Left cardiac atrium (tissue), 4 donors: ENCODE data around the gene MAD2L1. TPM values are rescaled to one million over a fixed set of nuclear protein-coding genes. Genes with fewer than 3 reads are reported as not detected.
"Not testable (repeated sequence)": the region's sequence is repeated elsewhere in the genome, so short reads cannot be mapped to it uniquely, and the experiment has no call there.

ENCODE experiments used
- ATAC-seq, 2 donors: fragments of 200-7000 bp; cut with Tn5 transposase; one replicate each; pipeline ENCODE4 v1.9.1; 2020; ENCODE audit warnings: mild to moderate bottlenecking in 2 of 2, moderate library complexity in 2 of 2
- DNase-seq: peaks from one replicate; pipeline ENCODE4 v3.0.0-alpha.2; 2020
- intact Hi-C, 2 donors: fragments of 100-400 bp; cut with DNase I; formaldehyde crosslinking; loops; one replicate each; pipeline versions ENCODE4 v1.14.1 to v1.15.1; 2022 to 2023
- total RNA-seq, 2 donors: library from RNA; stranded (reverse); fragmentation: NEBNext Ultra II Directional; extraction: Animal tissue kit (Norgen Biotek cat#: 25700); gene quantifications; one replicate each; pipeline ENCODE4 v1.2.1, GENCODE V29; 2021
- donor health status: DM: no; HTN: yes; CAD: no.
- donor health status: DM: no; HTN: yes; CAD: no; lungs with severe emphysema.
- donor health status: DM: yes; HTN: yes; CAD: no.
- donor health status: Dilated cardiomyopathy.

The MAD2L1 gene
- total RNA-seq, 2 donors from 2014 or later = 1.7 to 3.4 TPM

- DNase-seq, ATAC-seq, intact Hi-C loops: not testable (repeated sequence)
These were observed 2.9 kb downstream of the MAD2L1 start for GRCh38 chr4:120063711-120064110.

DNA sequence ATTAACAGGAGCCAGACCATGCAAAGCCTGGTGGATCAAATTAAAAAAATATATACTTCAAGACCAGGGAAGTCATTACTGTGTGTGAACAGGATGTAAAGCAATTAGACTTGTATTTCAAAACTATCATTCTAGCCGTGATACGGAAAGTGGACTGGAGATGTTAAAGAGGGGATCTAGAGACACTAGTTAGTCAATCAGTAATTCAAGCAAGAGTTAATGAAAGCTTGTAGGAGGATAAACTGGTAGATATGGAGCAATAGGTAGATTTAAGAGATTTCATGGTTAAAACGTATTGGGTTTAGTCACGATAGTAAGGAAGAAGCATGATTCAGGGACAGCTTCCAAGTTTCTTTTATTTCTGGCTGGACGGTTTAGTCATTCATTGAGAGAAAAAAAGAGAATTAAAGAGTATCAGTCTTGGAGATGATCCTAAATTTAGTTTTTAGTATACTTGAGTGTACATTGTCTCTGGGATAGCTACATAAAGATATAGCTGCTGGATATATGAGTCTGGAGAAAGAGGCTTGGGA is 3.9 kb downstream of the MAD2L1 start:
- DNase-seq (no peak), ATAC-seq (no peak)
- intact Hi-C loops = no loop called here

DNA sequence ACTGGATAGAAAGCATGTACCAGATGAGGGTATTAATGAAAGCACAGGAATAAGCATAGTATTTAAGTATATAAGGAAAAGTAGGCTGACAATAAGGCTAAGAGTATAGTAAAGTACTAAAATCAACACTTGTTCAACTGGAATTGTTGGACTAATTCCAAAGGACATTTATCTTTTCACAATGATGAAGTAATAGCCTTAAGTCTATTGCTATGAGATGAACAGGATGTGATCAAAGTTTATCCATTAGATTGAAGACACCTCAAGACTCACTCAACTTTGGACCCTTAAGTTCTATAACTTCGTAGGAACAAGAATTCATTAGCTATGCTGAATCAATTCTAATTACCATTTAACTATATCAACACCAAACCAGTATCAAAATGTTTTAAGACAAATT is 7.6 kb downstream of the MAD2L1 start:
- DNase-seq (no peak), ATAC-seq (no peak)
- intact Hi-C loops = loop anchor here in 1 of 2 donors (10.0 kb wide), 1 partner anchor 744 kb away; no protein-coding TSS in a partner anchor

- DNase-seq (no peak), ATAC-seq (no peak)
- intact Hi-C loops = loop anchor here in 1 of 2 donors (10.0 kb wide), 1 partner anchor 743 kb away; no protein-coding TSS in a partner anchor
These were observed 9.2 kb downstream of the MAD2L1 start for GRCh38 chr4:120057416-120057815.

GRCh38 chr4:120056246-120056645 is 10.4 kb downstream of the MAD2L1 start:
- intact Hi-C loops = loop anchor here in 1 of 2 donors (10.0 kb wide), 1 partner anchor 741 kb away; no protein-coding TSS in a partner anchor
- DNase-seq (no peak), ATAC-seq (no peak)

- ATAC-seq = no peak
- DNase-seq = no peak
- intact Hi-C loops = loop anchor here in 1 of 2 donors (10.0 kb wide), 1 partner anchor 741 kb away; no protein-coding TSS in a partner anchor
These were observed 10.9 kb downstream of the MAD2L1 start for GRCh38 chr4:120055795-120056194.

- intact Hi-C loops = loop anchor here in 1 of 2 donors (10.0 kb wide), 1 partner anchor 740 kb away; no protein-coding TSS in a partner anchor
- no peak for ATAC-seq
These were observed 11.5 kb downstream of the MAD2L1 start for GRCh38 chr4:120055162-120055561.

GRCh38 chr4:120053911-120054310 is 12.7 kb downstream of the MAD2L1 start:
- DNase-seq = no peak
- intact Hi-C loops = loop anchor here in 1 of 2 donors (5.0 to 10.0 kb wide), 2 partner anchors 262 to 739 kb away; no protein-coding TSS in a partner anchor
- no peak for ATAC-seq

More at GRCh38 chr4:120055162-120055561, 11.5 kb downstream of the MAD2L1 start:
- no peak for DNase-seq

DNA sequence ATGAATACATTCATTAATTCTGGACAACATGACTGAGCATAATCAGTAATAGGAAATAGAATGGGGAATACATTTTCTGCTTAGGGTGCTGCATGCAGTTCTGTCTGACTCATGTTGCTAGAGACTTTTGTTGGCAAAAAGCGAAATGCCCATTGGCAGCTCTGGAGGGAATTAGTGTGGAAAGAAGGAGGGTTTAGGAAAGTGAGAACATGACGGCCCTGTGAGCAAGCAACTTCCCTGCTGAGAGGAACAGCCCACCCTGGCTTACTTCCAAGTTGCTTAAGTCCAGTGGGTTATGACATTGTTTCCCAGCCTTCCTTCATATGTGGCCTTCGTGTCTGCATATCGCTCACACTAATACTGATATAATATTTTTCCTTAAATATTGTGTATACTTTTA is 13.8 kb downstream of the MAD2L1 start:
- DNase-seq (peak; percentile 75), ATAC-seq (peak; percentile 63 to 72)
- intact Hi-C loops = loop anchor here in 1 of 2 donors (5.0 to 10.0 kb wide), 2 partner anchors 261 to 738 kb away; no protein-coding TSS in a partner anchor

DNA sequence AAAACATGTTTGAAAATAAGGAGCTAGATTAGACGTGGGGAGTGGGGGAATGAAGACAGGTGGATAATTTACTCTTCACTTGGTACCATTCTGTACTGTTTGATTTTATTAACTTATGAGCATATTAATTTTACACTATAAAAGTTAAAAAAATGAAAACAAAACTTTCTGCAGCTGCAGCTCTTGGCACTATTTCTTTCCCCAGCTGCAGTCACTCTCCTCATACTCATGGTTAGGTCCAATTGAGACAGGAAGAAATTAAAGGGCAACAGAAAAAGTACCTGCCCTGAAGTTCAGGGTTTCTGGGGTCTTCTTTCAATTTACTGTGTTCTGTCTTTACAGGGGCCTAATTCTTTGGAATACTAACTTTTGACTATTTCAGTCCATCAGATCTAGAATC is 15.4 kb downstream of the MAD2L1 start:
- ATAC-seq = no peak
- DNase-seq = no peak
- intact Hi-C loops = loop anchor here in 1 of 2 donors (2.0 to 10.0 kb wide), 3 partner anchors 259 to 736 kb away; partner anchors contain the start of gene PDE5A

DNA sequence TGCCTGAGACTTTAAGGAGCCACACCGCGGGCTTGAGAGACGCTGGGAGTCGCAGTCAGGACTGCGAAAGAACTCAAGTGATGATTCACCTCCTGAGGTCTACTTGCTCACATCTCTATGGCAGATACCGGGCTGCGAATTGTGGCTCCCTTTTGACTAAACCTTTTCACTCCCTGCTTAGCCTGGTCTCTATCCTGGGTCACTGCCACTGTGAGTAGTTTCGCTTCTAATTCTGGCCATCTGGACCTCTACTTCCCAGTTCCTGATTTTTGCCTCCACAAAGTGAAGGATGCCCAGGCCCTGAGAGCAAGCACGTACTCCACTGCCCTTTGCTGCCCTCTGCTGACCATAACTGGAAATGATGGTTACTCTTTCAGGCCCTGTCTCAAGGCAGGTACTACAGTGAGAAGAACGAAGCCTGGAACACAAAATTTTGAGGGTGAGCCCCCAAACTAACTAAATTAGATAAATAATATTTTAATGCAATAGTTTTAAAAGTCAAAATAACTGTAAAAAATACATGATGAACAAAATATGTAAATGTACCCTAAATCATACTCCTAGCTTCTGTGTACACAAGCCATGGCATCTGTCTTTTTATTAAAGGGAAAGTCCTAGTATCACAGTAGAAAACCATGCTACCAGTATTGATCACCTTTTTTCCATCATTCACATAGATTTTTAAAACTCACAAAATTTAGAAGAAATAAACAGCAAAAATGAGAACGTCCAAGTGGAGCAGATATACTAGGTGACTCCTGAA is 16.7 kb downstream of the MAD2L1 start:
- intact Hi-C loops = loop anchor here in 1 of 2 donors (2.0 to 10.0 kb wide), 4 partner anchors 258 to 735 kb away; partner anchors contain the start of gene PDE5A
- DNase-seq (peak; percentile 69), ATAC-seq (peak; percentile 87 to 94)

DNA sequence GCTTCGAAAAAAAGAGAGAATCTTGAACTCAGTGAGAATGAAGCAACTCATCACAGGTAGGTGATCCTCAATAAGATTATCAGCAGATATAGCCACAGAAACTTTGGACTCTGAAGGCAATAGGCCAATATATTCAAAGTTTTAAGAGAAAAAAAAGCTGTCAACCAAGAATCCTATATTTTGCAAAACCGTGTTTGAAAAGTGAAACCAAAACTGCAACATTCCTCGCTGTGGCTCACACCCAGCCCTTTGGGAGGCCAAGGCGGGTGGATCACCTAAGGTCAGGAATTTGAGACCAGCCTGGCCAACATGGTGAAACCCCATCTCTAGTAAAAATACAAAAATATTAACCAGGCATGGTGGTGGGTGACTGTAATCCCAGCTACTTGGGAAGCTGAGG is 22.8 kb downstream of the MAD2L1 start:
- intact Hi-C loops = no loop called here
- ATAC-seq = no peak
- DNase-seq = no peak

DNA sequence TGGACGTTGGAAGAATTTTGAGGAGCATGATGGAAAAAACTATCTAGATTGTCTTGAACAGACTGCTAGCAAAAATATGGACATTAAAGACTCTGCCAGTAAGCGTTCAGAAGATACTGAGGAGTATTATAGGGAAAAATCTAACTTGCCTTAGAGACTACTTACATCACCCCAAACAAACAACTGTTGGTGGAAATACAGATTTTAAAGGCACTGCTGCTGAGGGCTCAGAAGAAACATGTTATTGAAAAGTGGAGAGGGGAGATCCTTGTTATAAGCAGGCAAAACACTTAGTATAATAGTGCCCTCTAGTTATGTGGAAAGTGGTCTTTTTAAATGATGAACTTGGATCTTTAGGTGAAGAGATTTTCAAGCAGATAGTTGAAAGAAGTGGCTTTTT is 29.2 kb downstream of the MAD2L1 start:
- DNase-seq (no peak), ATAC-seq (no peak)
- intact Hi-C loops = no loop called here

DNA sequence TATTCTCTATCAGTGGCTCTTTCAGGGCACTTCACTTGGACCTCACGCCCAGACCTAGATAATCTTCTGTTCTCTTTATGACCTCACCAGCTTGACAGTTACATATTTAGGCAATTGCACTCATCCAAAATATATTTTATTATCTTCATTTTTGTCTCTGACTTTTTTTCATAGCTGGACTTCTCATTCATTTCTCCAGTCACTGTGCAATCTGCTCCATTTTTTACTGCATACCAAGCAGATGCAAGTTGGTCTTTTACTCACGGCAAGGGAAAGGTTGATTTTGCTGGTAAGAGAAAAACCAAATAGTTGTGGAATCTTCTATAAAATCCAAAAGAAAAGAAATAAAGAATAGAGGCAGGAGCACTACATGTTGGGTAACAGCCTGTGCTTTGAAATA is 31.7 kb downstream of the MAD2L1 start:
- DNase-seq (no peak), ATAC-seq (peak in 1 of 2 donors; percentile 35)
- intact Hi-C loops = no loop called here

DNA sequence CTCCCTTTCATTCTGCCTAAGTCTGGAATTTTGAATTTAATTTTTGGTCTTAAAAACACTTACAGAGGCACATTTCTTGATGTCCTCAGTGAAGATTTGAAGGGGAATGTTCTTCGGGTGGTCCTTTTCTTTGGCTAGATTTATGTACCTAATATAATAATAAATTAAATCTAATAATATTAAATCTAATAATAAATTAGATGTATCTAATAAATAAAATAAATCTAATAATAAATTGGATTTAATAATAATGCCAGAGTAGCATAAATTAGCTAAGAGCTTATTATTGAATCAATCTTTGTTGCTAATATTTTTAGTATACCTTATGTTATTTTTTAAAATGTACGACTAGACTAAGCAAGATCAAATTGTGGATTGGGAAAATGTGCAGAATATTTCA is 39.8 kb downstream of the MAD2L1 start:
- ATAC-seq = no peak

GRCh38 chr4:120025516-120025915 is 41.1 kb downstream of the MAD2L1 start:
- intact Hi-C loops = no loop called here
- no peak for DNase-seq
- ATAC-seq = no peak

More for the DNA sequence above, 39.8 kb downstream of the MAD2L1 start:
- DNase-seq = no peak
- intact Hi-C loops = no loop called here

DNA sequence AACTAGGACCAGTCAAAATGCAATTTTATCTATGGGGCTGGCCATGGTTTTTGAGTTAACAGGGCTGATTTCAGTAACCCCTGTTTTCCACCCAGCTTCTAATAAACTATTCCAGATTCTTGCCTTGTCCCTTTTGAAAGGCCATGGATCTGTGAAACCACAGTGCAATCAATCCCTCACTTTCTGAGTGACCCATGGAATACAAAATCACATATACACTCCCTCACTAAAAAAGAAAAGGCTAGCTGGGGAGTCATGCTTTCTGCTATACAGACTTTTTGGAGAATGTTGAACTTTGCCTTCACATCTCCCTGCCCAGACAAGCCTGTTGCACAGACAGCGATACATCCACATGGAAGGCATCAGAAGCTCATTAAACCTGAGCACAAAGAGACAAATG is 47.9 kb downstream of the MAD2L1 start:
- intact Hi-C loops = no loop called here
- DNase-seq (no peak), ATAC-seq (no peak)

- DNase-seq (no peak), ATAC-seq (no peak)
- intact Hi-C loops = no loop called here
These were observed 48.5 kb downstream of the MAD2L1 start for GRCh38 chr4:120017939-120018692.

DNA sequence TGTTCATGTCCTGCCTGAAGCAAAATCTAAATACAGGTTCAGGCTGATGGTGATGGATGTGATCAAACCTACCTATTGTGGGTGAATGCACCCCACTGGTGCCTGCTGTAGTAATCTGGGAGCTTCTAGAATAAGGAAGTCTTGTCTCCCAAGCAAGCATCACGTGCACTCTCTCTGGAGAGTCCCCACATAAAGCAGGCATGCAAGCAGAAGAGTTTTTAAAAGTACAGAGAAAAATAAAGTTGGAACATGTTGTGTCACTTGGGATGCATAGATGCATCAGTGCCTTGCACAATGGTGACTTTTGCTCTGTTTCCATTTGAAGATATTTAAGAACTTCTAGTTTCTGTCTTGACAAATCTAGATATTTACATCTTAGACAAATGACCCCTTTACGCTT is 54.9 kb downstream of the MAD2L1 start:
- intact Hi-C loops = no loop called here
- ATAC-seq (no peak), DNase-seq (no peak)
